GM20431 (cell line): Measurements from ENCODE around the gene TMEM158.

ENCODE experiments used
- in situ Hi-C: fragments of 300-500 bp; cut with MseI, MboI; formaldehyde crosslinking; loops from one replicate; pipeline ENCODE4 v1.15.0; 2020; ENCODE audit warnings: low sequenced_read_pairs; ENCODE audit not compliant: unreplicated experiment

The TMEM158 gene

GRCh38 chr3:45235409-45235808 lies 9.3 kb upstream of the TMEM158 start:
- in situ Hi-C loops, result no loop called here

DNA sequence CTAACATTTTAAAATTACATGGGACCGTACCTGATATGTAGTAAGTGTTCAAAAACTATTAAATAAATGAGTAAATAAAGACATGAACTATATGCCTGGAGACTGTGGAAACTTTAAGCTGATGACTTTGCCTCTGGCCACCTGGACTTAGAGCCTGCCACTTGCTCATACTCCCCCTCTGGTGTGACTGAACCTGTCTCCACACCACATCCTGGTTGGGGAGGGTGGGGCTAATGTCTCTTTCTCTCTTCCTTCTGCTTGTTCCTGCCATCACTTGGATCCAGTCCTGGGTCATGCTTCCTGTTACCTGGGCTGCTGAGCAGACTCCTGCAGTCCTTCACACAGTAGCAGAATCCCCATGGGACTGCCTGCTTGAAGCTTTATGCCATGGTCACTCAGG lies 8.2 kb upstream of the TMEM158 start:
- in situ Hi-C loops, result no loop called here

GRCh38 chr3:45232521-45232920 lies 6.4 kb upstream of the TMEM158 start:
- in situ Hi-C loops, result no loop called here

DNA sequence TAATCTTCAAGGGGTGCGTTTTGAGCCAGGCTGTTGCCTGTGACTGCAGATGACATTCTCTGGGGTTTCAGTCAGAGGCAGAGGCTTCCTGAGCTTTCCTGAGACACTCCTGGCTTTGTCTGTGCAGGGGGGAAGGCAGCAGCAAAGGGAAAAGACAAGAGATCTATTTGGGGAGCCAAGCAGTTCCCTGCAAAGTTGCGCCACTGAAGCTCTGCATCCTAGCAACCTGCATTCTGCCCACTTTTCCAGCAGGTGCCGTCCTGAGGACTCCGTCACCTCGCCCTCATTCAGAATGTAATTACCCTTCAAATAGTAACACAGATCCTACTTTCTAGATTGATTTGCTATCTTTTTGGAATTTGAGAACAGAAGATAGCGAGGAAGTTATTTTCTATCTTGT lies 1.9 kb upstream of the TMEM158 start:
- in situ Hi-C loops, result no loop called here

- in situ Hi-C loops, result no loop called here
Observed at GRCh38 chr3:45227071-45227820, 1.2 kb upstream of the TMEM158 start.

DNA sequence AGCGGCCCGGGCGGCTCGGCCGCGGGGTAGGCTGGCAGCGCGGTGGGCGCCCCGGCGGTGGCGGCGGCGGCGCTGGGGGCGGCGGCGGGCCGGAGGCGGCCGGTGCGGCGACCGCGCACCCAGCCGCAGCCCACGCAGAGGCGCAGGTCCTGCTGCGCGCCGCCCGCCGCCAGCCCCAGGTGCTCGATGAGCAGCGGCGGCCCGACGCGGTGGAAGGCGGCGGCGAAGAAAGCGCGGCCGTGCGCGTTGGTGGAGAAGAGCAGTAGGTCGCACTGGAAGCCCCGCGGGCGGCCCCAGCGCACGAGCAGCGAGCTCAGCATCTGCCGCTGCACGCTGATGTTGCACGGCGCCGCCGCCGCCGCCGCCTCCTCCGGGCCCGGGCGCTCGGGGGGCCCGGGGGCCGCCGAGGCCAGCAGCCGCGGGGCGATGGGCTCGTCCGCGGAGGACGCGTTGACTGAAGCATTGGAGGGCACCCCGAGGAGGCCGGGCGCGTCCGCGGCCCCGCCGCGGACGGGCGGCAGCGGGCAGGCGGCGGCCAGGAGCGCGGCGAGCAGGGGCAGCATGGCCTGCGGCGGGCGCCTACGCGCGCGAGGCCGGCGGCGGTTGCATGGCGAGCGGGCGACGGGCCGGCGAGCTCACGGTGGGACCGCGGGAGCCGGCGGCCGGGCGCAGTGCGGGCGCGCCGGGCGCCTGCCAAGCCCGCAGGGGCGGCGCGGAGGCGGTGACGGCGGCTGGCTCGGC lies 452 bp downstream of the TMEM158 start:
- in situ Hi-C loops, result no loop called here

DNA sequence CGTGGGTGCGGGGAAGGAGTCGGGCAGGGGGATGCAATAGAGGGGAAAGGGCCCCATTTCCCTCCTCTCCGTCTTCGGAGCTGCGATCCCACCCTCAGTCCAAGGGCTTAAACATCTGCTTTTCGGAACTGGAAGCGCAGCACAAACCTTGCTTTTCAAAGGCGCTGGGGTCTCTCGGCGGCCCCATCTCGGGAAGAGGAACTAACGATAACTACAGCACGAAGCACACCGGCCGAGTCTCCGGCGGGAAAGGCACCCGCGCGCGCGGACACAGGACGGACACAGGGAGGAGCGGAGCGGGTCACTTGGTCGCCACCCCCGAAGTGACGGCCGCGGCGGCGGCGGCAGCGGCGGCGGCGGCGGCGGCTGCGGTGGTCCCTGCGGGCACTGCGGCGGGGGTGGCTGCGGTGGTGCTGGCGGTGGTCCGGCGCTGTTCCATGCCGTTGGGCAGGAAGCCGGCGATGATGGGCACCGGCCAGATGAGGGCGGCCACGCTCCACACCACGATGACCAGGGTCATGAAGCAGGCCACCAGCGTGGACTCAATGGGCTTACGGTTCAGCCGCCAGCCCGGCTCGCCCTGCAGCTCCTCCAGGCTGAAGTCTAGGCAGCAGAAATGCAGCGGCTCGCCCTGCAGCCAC lies 1.1 kb downstream of the TMEM158 start:
- in situ Hi-C loops, result no loop called here

GRCh38 chr3:45223889-45224727 lies 2.0 kb downstream of the TMEM158 start:
- in situ Hi-C loops, result no loop called here

- in situ Hi-C loops, result no loop called here
Observed at GRCh38 chr3:45219694-45220093, 6.4 kb downstream of the TMEM158 start.

GRCh38 chr3:45218578-45219390 lies 7.3 kb downstream of the TMEM158 start:
- in situ Hi-C loops, result no loop called here

GRCh38 chr3:45216021-45216609 lies 10.0 kb downstream of the TMEM158 start:
- in situ Hi-C loops, result no loop called here

DNA sequence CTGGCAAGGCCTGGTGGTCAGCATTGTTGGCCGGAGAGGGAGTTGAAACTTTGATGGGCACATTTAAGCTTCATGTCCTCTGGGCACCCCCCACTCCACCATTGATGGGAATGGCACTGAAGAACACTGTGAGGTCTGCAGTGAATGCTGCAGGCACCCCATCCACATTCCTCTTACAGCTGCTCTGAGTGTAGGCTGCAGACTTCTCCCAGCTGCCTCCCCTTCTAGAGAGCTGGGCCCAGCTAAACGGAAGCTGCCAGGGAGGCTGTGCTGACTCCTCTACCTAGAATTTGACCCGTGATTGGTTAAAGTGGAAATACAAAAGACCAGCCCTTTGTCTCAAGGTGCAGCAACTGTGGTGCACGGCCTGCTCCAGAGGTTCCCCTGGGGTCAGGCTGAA lies 10.6 kb downstream of the TMEM158 start:
- in situ Hi-C loops, result no loop called here

GRCh38 chr3:45214061-45214680 lies 11.9 kb downstream of the TMEM158 start:
- in situ Hi-C loops, result loop anchor here (5.0 kb wide), 1 partner anchor 177 kb away; no protein-coding TSS in a partner anchor

- in situ Hi-C loops, result loop anchor here (5.0 kb wide), 1 partner anchor 175 kb away; no protein-coding TSS in a partner anchor
Observed at GRCh38 chr3:45212095-45212468, 14.0 kb downstream of the TMEM158 start.

DNA sequence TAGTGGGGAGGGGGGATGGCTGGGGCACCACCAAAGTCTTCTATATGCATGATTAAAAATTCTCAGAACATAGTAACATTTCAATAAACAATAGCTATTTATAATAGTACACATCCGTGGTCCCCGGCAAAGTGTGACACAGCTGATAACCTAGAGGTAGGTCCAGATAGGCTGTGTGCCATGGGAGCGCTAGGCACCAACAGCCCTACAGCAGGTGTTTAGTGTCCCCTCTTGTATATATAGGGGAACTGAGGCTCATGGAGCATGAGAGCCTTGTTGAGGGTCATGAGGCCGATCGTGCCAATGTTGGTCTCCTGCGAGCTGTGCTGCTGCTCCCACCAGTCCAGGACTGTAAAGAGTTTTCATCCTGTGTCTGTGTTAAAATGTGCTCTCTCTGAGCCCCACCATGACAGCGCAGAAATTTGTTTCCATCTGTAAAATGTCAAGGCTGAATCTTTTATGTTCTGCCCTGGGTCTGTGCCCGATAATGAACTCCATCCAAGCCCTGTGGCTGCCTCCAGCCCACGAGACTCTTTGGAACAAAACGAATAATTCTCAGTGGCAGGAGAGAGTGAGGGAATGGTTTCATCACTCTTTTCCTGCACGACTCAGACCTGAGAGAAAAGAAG lies 14.5 kb downstream of the TMEM158 start:
- in situ Hi-C loops, result loop anchor here (5.0 kb wide), 1 partner anchor 174 kb away; no protein-coding TSS in a partner anchor

GRCh38 chr3:45210308-45211041 lies 15.6 kb downstream of the TMEM158 start:
- in situ Hi-C loops, result loop anchor here (5.0 kb wide), 1 partner anchor 173 kb away; no protein-coding TSS in a partner anchor

- in situ Hi-C loops, result no loop called here
Observed at GRCh38 chr3:45209526-45209925, 16.6 kb downstream of the TMEM158 start.
